ENCODE data around the gene EPS8L2. TPM values are rescaled to one million over a fixed set of nuclear protein-coding genes. Genes with fewer than 3 reads are reported as not detected.
A peak's percentile ranks its signal among the peaks of the same experiment; 100 is the strongest.

EPS8L2 gene
- total and polyA plus RNA-seq, 9 of the 15 experiments (the other 6 are each of a cell fraction or from before 2014, with no cell fraction given) = 0.75 to 17.0 (median 3.7) TPM

DNA sequence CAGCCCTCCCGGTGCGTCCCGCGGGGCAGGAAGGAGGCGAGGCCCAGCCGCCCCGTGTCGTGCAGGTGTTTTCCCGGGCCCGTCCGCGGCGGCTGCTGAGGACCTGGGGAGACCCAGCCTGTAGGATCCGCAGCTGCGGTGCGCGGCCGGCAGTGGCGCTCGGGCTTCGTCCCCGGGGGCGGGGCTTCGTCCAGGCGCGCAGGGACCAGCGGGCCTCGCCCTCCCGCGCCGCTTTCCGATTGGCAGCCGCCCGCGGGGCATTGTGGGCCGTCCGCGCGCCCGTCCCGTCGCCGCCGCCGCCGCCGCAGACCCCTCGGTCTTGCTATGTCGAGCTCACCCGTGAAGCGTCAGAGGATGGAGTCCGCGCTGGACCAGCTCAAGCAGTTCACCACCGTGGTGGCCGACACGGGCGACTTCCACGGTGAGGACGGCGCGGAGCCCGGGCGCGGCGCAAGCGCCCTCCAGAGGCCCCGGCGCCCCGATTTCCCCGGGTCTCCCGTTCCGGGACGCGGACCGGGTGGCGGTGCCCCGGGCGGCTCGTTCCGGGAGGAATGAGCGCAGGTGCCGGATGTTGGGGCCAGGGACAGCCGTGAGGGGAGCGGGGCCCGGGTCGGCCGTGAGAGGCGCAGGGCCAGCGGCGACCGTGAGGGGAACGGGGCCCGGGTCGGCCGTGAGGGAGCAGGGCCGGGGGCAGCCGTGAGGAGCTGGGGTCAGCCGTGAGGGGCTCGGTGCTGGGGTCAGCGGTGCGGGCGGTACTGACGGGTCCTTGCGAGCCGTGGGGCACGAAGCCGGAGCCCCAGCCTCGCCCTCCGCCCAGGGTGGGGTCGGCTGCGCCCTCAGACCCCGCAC lies 41.4 kb downstream of the EPS8L2 start, which contains the start of gene TALDO1 (continued):
- TF ChIP-seq, protein P1, sequence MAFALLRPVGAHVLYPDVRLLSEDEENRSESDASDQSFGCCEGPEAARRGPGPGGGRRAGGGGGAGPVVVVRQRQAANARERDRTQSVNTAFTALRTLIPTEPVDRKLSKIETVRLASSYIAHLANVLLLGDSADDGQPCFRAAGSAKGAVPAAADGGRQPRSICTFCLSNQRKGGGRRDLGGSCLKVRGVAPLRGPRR (CRISPR knock-in tag; IDR thresholded peaks at IDR 0.05) = no peak
- TF ChIP-seq, protein P2, sequence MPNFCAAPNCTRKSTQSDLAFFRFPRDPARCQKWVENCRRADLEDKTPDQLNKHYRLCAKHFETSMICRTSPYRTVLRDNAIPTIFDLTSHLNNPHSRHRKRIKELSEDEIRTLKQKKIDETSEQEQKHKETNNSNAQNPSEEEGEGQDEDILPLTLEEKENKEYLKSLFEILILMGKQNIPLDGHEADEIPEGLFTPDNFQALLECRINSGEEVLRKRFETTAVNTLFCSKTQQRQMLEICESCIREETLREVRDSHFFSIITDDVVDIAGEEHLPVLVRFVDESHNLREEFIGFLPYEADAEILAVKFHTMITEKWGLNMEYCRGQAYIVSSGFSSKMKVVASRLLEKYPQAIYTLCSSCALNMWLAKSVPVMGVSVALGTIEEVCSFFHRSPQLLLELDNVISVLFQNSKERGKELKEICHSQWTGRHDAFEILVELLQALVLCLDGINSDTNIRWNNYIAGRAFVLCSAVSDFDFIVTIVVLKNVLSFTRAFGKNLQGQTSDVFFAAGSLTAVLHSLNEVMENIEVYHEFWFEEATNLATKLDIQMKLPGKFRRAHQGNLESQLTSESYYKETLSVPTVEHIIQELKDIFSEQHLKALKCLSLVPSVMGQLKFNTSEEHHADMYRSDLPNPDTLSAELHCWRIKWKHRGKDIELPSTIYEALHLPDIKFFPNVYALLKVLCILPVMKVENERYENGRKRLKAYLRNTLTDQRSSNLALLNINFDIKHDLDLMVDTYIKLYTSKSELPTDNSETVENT (CRISPR knock-in tag; IDR thresholded peaks at IDR 0.05) = peak; percentile 40; the same call in 1 of the 2 replicates
- TF ChIP-seq, protein P3, sequence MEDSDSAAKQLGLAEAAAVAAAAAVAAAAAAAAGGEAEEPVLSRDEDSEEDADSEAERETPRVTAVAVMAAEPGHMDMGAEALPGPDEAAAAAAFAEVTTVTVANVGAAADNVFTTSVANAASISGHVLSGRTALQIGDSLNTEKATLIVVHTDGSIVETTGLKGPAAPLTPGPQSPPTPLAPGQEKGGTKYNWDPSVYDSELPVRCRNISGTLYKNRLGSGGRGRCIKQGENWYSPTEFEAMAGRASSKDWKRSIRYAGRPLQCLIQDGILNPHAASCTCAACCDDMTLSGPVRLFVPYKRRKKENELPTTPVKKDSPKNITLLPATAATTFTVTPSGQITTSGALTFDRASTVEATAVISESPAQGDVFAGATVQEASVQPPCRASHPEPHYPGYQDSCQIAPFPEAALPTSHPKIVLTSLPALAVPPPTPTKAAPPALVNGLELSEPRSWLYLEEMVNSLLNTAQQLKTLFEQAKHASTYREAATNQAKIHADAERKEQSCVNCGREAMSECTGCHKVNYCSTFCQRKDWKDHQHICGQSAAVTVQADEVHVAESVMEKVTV (CRISPR knock-in tag; IDR thresholded peaks at IDR 0.05) = no peak
- TF ChIP-seq, protein P4, sequence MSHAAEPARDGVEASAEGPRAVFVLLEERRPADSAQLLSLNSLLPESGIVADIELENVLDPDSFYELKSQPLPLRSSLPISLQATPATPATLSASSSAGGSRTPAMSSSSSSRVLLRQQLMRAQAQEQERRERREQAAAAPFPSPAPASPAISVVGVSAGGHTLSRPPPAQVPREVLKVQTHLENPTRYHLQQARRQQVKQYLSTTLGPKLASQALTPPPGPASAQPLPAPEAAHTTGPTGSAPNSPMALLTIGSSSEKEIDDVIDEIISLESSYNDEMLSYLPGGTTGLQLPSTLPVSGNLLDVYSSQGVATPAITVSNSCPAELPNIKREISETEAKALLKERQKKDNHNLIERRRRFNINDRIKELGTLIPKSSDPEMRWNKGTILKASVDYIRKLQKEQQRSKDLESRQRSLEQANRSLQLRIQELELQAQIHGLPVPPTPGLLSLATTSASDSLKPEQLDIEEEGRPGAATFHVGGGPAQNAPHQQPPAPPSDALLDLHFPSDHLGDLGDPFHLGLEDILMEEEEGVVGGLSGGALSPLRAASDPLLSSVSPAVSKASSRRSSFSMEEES (CRISPR knock-in tag; IDR thresholded peaks at IDR 0.05) = no peak
- no peak for TF ChIP-seq ZKSCAN8 (CRISPR knock-in tag; IDR thresholded peaks at IDR 0.05)
- TF ChIP-seq ARID1B (IDR thresholded peaks at IDR 0.05) = no peak
- 0 out of 2 replicates have a peak, but pooled peaks have one; percentile 17 for TF ChIP-seq HCFC1 (IDR thresholded peaks at IDR 0.05; ENCODE audit: low read depth, low read length)
- no peak for TF ChIP-seq NR2F6 (CRISPR knock-in tag; IDR thresholded peaks at IDR 0.05)
- TF ChIP-seq, protein P5, sequence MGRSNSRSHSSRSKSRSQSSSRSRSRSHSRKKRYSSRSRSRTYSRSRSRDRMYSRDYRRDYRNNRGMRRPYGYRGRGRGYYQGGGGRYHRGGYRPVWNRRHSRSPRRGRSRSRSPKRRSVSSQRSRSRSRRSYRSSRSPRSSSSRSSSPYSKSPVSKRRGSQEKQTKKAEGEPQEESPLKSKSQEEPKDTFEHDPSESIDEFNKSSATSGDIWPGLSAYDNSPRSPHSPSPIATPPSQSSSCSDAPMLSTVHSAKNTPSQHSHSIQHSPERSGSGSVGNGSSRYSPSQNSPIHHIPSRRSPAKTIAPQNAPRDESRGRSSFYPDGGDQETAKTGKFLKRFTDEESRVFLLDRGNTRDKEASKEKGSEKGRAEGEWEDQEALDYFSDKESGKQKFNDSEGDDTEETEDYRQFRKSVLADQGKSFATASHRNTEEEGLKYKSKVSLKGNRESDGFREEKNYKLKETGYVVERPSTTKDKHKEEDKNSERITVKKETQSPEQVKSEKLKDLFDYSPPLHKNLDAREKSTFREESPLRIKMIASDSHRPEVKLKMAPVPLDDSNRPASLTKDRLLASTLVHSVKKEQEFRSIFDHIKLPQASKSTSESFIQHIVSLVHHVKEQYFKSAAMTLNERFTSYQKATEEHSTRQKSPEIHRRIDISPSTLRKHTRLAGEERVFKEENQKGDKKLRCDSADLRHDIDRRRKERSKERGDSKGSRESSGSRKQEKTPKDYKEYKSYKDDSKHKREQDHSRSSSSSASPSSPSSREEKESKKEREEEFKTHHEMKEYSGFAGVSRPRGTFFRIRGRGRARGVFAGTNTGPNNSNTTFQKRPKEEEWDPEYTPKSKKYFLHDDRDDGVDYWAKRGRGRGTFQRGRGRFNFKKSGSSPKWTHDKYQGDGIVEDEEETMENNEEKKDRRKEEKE (IDR thresholded peaks at IDR 0.05; ENCODE audit: borderline replicate concordance in 1 of 2, control insufficient read depth in 1 of 2, low read depth in 2 of 2, low read length in 1 of 2) = no peak
- no peak for TF ChIP-seq ETV1 (tag; conservative IDR thresholded peaks at IDR 0.05; ENCODE audit: low read depth)
- no peak for TF ChIP-seq TRIM28 (IDR thresholded peaks at IDR 0.05)
- TF ChIP-seq, protein P6, sequence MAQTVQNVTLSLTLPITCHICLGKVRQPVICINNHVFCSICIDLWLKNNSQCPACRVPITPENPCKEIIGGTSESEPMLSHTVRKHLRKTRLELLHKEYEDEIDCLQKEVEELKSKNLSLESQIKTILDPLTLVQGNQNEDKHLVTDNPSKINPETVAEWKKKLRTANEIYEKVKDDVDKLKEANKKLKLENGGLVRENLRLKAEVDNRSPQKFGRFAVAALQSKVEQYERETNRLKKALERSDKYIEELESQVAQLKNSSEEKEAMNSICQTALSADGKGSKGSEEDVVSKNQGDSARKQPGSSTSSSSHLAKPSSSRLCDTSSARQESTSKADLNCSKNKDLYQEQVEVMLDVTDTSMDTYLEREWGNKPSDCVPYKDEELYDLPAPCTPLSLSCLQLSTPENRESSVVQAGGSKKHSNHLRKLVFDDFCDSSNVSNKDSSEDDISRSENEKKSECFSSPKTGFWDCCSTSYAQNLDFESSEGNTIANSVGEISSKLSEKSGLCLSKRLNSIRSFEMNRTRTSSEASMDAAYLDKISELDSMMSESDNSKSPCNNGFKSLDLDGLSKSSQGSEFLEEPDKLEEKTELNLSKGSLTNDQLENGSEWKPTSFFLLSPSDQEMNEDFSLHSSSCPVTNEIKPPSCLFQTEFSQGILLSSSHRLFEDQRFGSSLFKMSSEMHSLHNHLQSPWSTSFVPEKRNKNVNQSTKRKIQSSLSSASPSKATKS (CRISPR knock-in tag; IDR thresholded peaks at IDR 0.05) = no peak
- TF ChIP-seq ZNF408 (CRISPR knock-in tag; IDR thresholded peaks at IDR 0.05; ENCODE audit: low read depth) = no peak
- no peak for TF ChIP-seq KHSRP (IDR thresholded peaks at IDR 0.05)
- no peak for TF ChIP-seq SMARCC2 (IDR thresholded peaks at IDR 0.05; ENCODE audit: low read depth)
